ENCODE results near the gene ACER2.

The ACER2 gene

DNA sequence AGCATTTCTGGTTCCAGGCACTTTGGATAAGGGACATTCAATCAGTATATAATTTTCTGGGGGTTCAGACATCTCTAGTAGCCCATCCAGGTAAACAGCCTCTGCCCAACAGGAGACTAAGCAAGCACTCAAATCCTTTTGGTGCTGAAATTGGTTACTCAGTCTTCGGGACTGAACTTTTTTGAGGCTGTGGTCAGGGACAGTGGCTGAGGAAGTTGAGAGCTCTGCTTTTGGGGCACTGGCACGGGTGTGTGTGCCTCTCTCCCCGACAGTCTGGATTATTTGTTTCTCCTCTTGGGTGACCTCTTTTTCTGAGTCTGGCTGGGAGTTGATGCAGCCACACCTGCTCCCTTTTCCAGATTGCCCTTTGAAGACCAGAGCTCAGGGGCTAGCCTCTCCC, 47.6 kb downstream of the ACER2 start:
- no peaks in the 10 kb centered on the region for H3K9me3 ChIP-seq (ENCODE audit: insufficient read depth, low read depth, low read length)
- no CpG with 5 or more reads among the region's 3 CpGs for WGBS (ENCODE audit: extremely low coverage, insufficient coverage, insufficient read length)

DNA sequence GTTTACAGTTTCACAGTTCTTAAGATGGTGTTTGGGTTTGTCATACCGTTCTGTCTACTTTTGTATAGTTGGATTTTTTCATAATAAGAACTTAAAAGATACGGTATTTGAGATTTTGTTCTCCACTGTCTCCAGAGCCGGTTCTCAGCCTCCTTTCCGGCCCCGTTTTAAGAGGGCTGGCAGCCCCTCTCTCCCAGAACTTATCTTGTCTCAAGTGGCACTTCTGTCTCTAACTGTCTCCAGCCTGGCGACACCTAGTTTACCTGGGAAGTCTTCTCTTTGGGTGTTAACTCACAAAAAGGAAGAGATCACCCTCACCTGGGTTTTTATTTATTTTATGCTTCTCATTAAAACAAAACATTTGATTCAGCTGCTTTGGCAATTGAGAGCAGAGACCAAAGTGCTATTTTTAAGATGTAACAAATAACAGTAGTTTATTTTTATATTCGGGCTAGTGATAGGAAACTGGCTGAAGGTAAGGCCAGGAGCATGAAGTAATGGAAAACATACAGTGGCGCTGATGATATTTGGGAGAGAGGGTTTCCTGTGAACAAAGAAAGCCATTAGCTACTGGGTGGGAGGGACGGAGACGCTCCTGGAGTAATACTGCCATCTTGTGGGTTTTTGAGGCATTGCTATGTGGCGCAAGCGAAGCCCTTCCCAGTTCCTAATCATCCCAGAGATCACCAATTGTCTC, 48.3 kb downstream of the ACER2 start:
- peak overlapping the region; percentile 22 for H4K12ac ChIP-seq (ENCODE audit: low read depth, low read length)
- no peaks in the 10 kb centered on the region for H3K27me3 ChIP-seq (ENCODE audit: insufficient read depth, low read length)
- H2AFZ ChIP-seq (ENCODE audit: insufficient read depth, low read length, poor library complexity), result no peak overlapping the region
- H3K14ac ChIP-seq (ENCODE audit: low read length), result no peak overlapping the region
- H2BK5ac ChIP-seq (ENCODE audit: low read depth, low read length, poor library complexity), result no peak overlapping the region
- no peak overlapping the region for H3K4ac ChIP-seq (ENCODE audit: low read depth, low read length)
- H2BK12ac ChIP-seq (ENCODE audit: low read length), result no peak overlapping the region
- no peaks in the 10 kb centered on the region for H3K79me1 ChIP-seq (ENCODE audit: low read length)
- H2AK5ac ChIP-seq (ENCODE audit: low read length), result no peak overlapping the region
- no peaks in the 10 kb centered on the region for H3K36me3 ChIP-seq (ENCODE audit: control insufficient read depth in 1 of 2, insufficient read depth in 2 of 2, low read length in 2 of 2)
- peak; percentile 65 to 93 for DNase-seq
- no peak overlapping the region for H3K4me2 ChIP-seq (ENCODE audit: low read length)
- no peaks in the 10 kb centered on the region for H3K9me3 ChIP-seq (ENCODE audit: insufficient read depth, low read depth, low read length)
- H3K18ac ChIP-seq (ENCODE audit: low read length), result no peak overlapping the region
- H3K4me3 ChIP-seq (ENCODE audit: low read depth, low read length), result no peak overlapping the region
- no peaks in the 10 kb centered on the region for H3K79me2 ChIP-seq (ENCODE audit: control insufficient read depth, insufficient read depth, low read length, poor library complexity)
- H3K9ac ChIP-seq (ENCODE audit: low read length), result no peak overlapping the region
- H3K27ac ChIP-seq (ENCODE audit: low read depth, low read length), result no peak overlapping the region
- H3K23ac ChIP-seq (ENCODE audit: low read length), result no peak overlapping the region
- H2BK120ac ChIP-seq (ENCODE audit: insufficient read depth, low read length, poor library complexity), result no peak overlapping the region
- no CpG with 5 or more reads among the region's 12 CpGs for WGBS (ENCODE audit: extremely low coverage, insufficient coverage, insufficient read length)
- peak overlapping the region; percentile 26 for H4K8ac ChIP-seq (ENCODE audit: low read depth, low read length)
- H3K4me1 ChIP-seq (ENCODE audit: control insufficient read depth in 1 of 2, insufficient read depth in 2 of 2, low read length in 2 of 2), result no peaks in the 10 kb centered on the region
- H4K91ac ChIP-seq (ENCODE audit: low read depth, low read length), result no peak overlapping the region

More for the DNA sequence above, 47.6 kb downstream of the ACER2 start:
- Histone ChIP-seq H2AK5ac (ENCODE audit: low read length) (no peak overlapping the region), H3K18ac (ENCODE audit: low read length) (no peak overlapping the region), H4K91ac (ENCODE audit: low read depth, low read length) (no peak overlapping the region), H3K4me2 (ENCODE audit: low read length) (no peak overlapping the region), H3K36me3 (ENCODE audit: control insufficient read depth in 1 of 2, insufficient read depth in 2 of 2, low read length in 2 of 2) (peaks cover 2% of the 10 kb centered on the region in 2 experiments), H2BK120ac (ENCODE audit: insufficient read depth, low read length, poor library complexity) (no peak overlapping the region), H4K12ac (ENCODE audit: low read depth, low read length) (no peak overlapping the region), H3K4ac (ENCODE audit: low read depth, low read length) (no peak overlapping the region), H3K79me1 (ENCODE audit: low read length) (no peaks in the 10 kb centered on the region), H3K9ac (ENCODE audit: low read length) (no peak overlapping the region), H3K4me3 (ENCODE audit: low read depth, low read length) (no peak overlapping the region), H2AFZ (ENCODE audit: insufficient read depth, low read length, poor library complexity) (no peak overlapping the region), H3K4me1 (ENCODE audit: control insufficient read depth in 1 of 2, insufficient read depth in 2 of 2, low read length in 2 of 2) (no peaks in the 10 kb centered on the region), H3K14ac (ENCODE audit: low read length) (no peak overlapping the region), H2BK5ac (ENCODE audit: low read depth, low read length, poor library complexity) (no peak overlapping the region), H2BK12ac (ENCODE audit: low read length) (no peak overlapping the region), H3K23ac (ENCODE audit: low read length) (no peak overlapping the region), H3K79me2 (ENCODE audit: control insufficient read depth, insufficient read depth, low read length, poor library complexity) (no peaks in the 10 kb centered on the region), H3K27me3 (ENCODE audit: insufficient read depth, low read length) (no peaks in the 10 kb centered on the region), H3K27ac (ENCODE audit: low read depth, low read length) (no peak overlapping the region), H4K8ac (ENCODE audit: low read depth, low read length) (no peak overlapping the region)
- DNase-seq, result no peak

DNA sequence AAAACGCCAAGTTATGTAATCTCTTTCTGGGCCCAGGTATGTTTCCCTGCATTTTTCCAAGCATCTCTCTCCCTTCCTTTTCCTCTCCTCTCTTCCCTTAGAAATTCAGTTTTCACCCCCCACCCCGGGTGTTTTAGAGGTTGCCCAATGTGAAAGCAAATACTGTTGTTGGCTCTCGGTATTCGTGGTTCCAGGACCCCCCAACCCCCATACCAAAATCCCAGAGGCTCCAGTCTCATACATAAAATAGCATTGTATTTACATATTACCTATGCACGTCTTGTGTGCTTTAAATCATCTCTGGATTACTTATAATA, 48.8 kb downstream of the ACER2 start:
- H3K14ac ChIP-seq (ENCODE audit: low read length), result no peak overlapping the region
- no peak overlapping the region for H3K18ac ChIP-seq (ENCODE audit: low read length)
- H3K36me3 ChIP-seq (ENCODE audit: control insufficient read depth in 1 of 2, insufficient read depth in 2 of 2, low read length in 2 of 2), result no peaks in the 10 kb centered on the region
- no peak overlapping the region for H4K91ac ChIP-seq (ENCODE audit: low read depth, low read length)
- H3K79me2 ChIP-seq (ENCODE audit: control insufficient read depth, insufficient read depth, low read length, poor library complexity), result no peaks in the 10 kb centered on the region
- H3K4me3 ChIP-seq (ENCODE audit: low read depth, low read length), result no peak overlapping the region
- H2BK5ac ChIP-seq (ENCODE audit: low read depth, low read length, poor library complexity), result no peak overlapping the region
- no peak overlapping the region for H4K12ac ChIP-seq (ENCODE audit: low read depth, low read length)
- no peaks in the 10 kb centered on the region for H3K79me1 ChIP-seq (ENCODE audit: low read length)
- H3K9ac ChIP-seq (ENCODE audit: low read length), result no peak overlapping the region
- no CpG with 5 or more reads among the region's 5 CpGs for WGBS (ENCODE audit: extremely low coverage, insufficient coverage, insufficient read length)
- no peak for DNase-seq
- H3K27ac ChIP-seq (ENCODE audit: low read depth, low read length), result no peak overlapping the region
- H3K27me3 ChIP-seq (ENCODE audit: insufficient read depth, low read length), result no peaks in the 10 kb centered on the region
- no peak overlapping the region for H2AFZ ChIP-seq (ENCODE audit: insufficient read depth, low read length, poor library complexity)
- H2AK5ac ChIP-seq (ENCODE audit: low read length), result no peak overlapping the region
- H3K4me1 ChIP-seq (ENCODE audit: control insufficient read depth in 1 of 2, insufficient read depth in 2 of 2, low read length in 2 of 2), result no peaks in the 10 kb centered on the region
- H3K4me2 ChIP-seq (ENCODE audit: low read length), result no peak overlapping the region
- no peak overlapping the region for H4K8ac ChIP-seq (ENCODE audit: low read depth, low read length)
- H3K23ac ChIP-seq (ENCODE audit: low read length), result no peak overlapping the region
- H3K4ac ChIP-seq (ENCODE audit: low read depth, low read length), result no peak overlapping the region
- H3K9me3 ChIP-seq (ENCODE audit: insufficient read depth, low read depth, low read length), result no peaks in the 10 kb centered on the region
- no peak overlapping the region for H2BK120ac ChIP-seq (ENCODE audit: insufficient read depth, low read length, poor library complexity)
- no peak overlapping the region for H2BK12ac ChIP-seq (ENCODE audit: low read length)

DNA sequence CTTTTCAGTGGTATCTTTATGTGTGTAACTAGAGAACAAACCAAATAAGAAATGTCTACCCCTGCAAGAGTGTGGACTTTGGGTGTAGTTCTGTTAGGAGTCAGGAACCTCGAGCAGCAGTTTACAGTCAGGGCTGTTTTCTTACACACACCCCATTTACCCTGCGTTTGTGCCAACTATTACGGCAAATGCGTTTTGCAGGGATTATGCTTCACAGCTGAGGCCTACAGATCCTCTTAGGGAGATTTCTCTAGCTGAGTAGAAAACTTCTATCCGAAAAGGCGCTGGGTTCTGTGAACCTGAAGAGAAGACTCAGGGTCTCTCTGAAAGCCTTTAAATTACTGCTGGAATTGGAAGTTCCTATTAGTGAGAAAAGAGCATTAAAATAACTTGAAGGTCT, 51.4 kb downstream of the ACER2 start:
- Histone ChIP-seq H3K79me2 (ENCODE audit: control insufficient read depth, insufficient read depth, low read length, poor library complexity) (no peaks in the 10 kb centered on the region), H4K8ac (ENCODE audit: low read depth, low read length) (no peak overlapping the region), H3K18ac (ENCODE audit: low read length) (no peak overlapping the region), H3K9me3 (ENCODE audit: insufficient read depth, low read depth, low read length) (peaks cover 2% of the 10 kb centered on the region), H3K23ac (ENCODE audit: low read length) (no peak overlapping the region), H2AK5ac (ENCODE audit: low read length) (no peak overlapping the region), H2BK12ac (ENCODE audit: low read length) (no peak overlapping the region), H4K91ac (ENCODE audit: low read depth, low read length) (no peak overlapping the region), H2BK120ac (ENCODE audit: insufficient read depth, low read length, poor library complexity) (no peak overlapping the region), H3K4ac (ENCODE audit: low read depth, low read length) (no peak overlapping the region), H3K9ac (ENCODE audit: low read length) (no peak overlapping the region), H3K27ac (ENCODE audit: low read depth, low read length) (no peak overlapping the region), H4K12ac (ENCODE audit: low read depth, low read length) (no peak overlapping the region), H3K36me3 (ENCODE audit: control insufficient read depth in 1 of 2, insufficient read depth in 2 of 2, low read length in 2 of 2) (no peaks in the 10 kb centered on the region), H3K4me1 (ENCODE audit: control insufficient read depth in 1 of 2, insufficient read depth in 2 of 2, low read length in 2 of 2) (peaks cover 0 to 6% of the 10 kb centered on the region in 2 experiments), H3K4me3 (ENCODE audit: low read depth, low read length) (no peak overlapping the region), H3K14ac (ENCODE audit: low read length) (no peak overlapping the region), H3K4me2 (ENCODE audit: low read length) (no peak overlapping the region), H2BK5ac (ENCODE audit: low read depth, low read length, poor library complexity) (no peak overlapping the region), H3K79me1 (ENCODE audit: low read length) (no peaks in the 10 kb centered on the region), H2AFZ (ENCODE audit: insufficient read depth, low read length, poor library complexity) (no peak overlapping the region), H3K27me3 (ENCODE audit: insufficient read depth, low read length) (no peaks in the 10 kb centered on the region)
- DNase-seq, result no peak
- no CpG with 5 or more reads among the region's 6 CpGs for WGBS (ENCODE audit: extremely low coverage, insufficient coverage, insufficient read length)
